Ascending aorta (tissue), 2 donors: Measurements from ENCODE around the gene NUDT3. TPM values are rescaled to one million over a fixed set of nuclear protein-coding genes. Genes with fewer than 3 reads are reported as not detected.
A peak's percentile ranks its signal among the peaks of the same experiment; 100 is the strongest.

Experiments
- DNase-seq, 2 donors: peaks; one replicate each; pipeline ENCODE4 v3.0.0-alpha.2; 2019; ENCODE audit warnings: low spot score in 2 of 2
- H3K27ac ChIP-seq, 2 donors: fragments of 200-600 bp; sonication (generic); one replicate each; pipeline ENCODE4 v1.5.1; 2016 to 2017; ENCODE audit warnings: mild to moderate bottlenecking in 1 of 2
- H3K27me3 ChIP-seq: fragments of 200-600 bp; sonication (generic); one replicate; pipeline ENCODE4 v1.5.1; 2017
- H3K36me3 ChIP-seq, 2 donors: fragments of 200-600 bp; sonication (generic); one replicate each; pipeline ENCODE4 v1.5.1; 2016
- H3K4me1 ChIP-seq, 2 donors: fragments of 200-600 bp; sonication (generic); one replicate each; pipeline ENCODE4 v1.5.1; 2016 to 2017; ENCODE audit warnings: mild to moderate bottlenecking in 1 of 2
- H3K4me3 ChIP-seq, 2 donors: fragments of 200-600 bp; sonication (generic); one replicate each; pipeline ENCODE4 v1.5.1; 2016 to 2017; ENCODE audit warnings: mild to moderate bottlenecking in 1 of 2
- H3K9me3 ChIP-seq, 2 donors: fragments of 200-600 bp; sonication (generic); one replicate each; pipeline ENCODE4 v1.5.1; 2016
- CTCF ChIP-seq, 3 experiments: fragments of 200-600 bp in 2 of 3; fragments of 450-650 bp in 1 of 3; sonication (generic) in 2 of 3; IDR thresholded peaks; one replicate each; pipeline ENCODE4 v1.5.1; 2016 to 2019; ENCODE audit warnings: antibody characterized with exemption in 3 of 3, mild to moderate bottlenecking in 1 of 3, moderate library complexity in 1 of 3
- intact Hi-C: fragments of 100-400 bp; cut with DNase I; formaldehyde crosslinking; loops from one replicate; pipeline ENCODE4 v1.15.1; 2023
- total RNA-seq: library from RNA; depleted of rRNA; stranded (reverse); fragments of >200 nt; gene quantifications from one replicate; pipeline ENCODE4 v1.1.0, GENCODE V29; 2016

Gene NUDT3
- total RNA-seq, 1 donor from 2014 or later = 18.8 TPM

GRCh38 chr6:34318499-34319470 lies 73.7 kb downstream of the NUDT3 start:
- DNase-seq = no peak
- Histone ChIP-seq H3K27me3 (no peaks in the 10 kb centered on the region), H3K36me3 (no peaks in the 10 kb centered on the region), H3K4me1 (peaks cover 0 to 21% of the 10 kb centered on the region in 2 donors), H3K4me3 (no peak overlapping the region), H3K27ac (peak overlapping the region; percentile 62 to 70), H3K9me3 (no peaks in the 10 kb centered on the region)
- TF ChIP-seq CTCF (IDR thresholded peaks at IDR 0.05) = no peak
- intact Hi-C loops = no loop called here

GRCh38 chr6:34317882-34318498 lies 74.5 kb downstream of the NUDT3 start:
- H3K4me1 ChIP-seq = peaks cover 0 to 21% of the 10 kb centered on the region in 2 donors
- intact Hi-C loops = no loop called here
- H3K36me3 ChIP-seq = no peaks in the 10 kb centered on the region
- DNase-seq = no peak
- no peaks in the 10 kb centered on the region for H3K9me3 ChIP-seq
- peak overlapping the region in 1 of 2 donors; percentile 1 for H3K4me3 ChIP-seq
- H3K27ac ChIP-seq = peak overlapping the region; percentile 70 to 75
- TF ChIP-seq CTCF (IDR thresholded peaks at IDR 0.05) = no peak
- H3K27me3 ChIP-seq = no peaks in the 10 kb centered on the region

- intact Hi-C loops = no loop called here
- DNase-seq = no peak
- no peak overlapping the region for H3K4me3 ChIP-seq
- peak overlapping the region; percentile 70 to 75 for H3K27ac ChIP-seq
- no peaks in the 10 kb centered on the region for H3K27me3 ChIP-seq
- no peaks in the 10 kb centered on the region for H3K9me3 ChIP-seq
- no peak for TF ChIP-seq CTCF (IDR thresholded peaks at IDR 0.05)
- H3K36me3 ChIP-seq = no peaks in the 10 kb centered on the region
- peaks cover 0 to 21% of the 10 kb centered on the region in 2 donors for H3K4me1 ChIP-seq
Observed at GRCh38 chr6:34317172-34317477, 75.3 kb downstream of the NUDT3 start.

- Histone ChIP-seq H3K4me3 (no peak overlapping the region), H3K27me3 (no peaks in the 10 kb centered on the region), H3K9me3 (no peaks in the 10 kb centered on the region), H3K36me3 (no peaks in the 10 kb centered on the region), H3K4me1 (peaks cover 0 to 21% of the 10 kb centered on the region in 2 donors), H3K27ac (peak overlapping the region; percentile 70 to 75)
- TF ChIP-seq CTCF (IDR thresholded peaks at IDR 0.05) = no peak
- DNase-seq = no peak
- intact Hi-C loops = no loop called here
Observed at GRCh38 chr6:34316431-34317171, 75.9 kb downstream of the NUDT3 start.

GRCh38 chr6:34315780-34316179 lies 76.7 kb downstream of the NUDT3 start:
- Histone ChIP-seq H3K27me3 (no peaks in the 10 kb centered on the region), H3K4me3 (no peak overlapping the region), H3K36me3 (no peaks in the 10 kb centered on the region), H3K27ac (peak overlapping the region; percentile 70 to 75), H3K4me1 (peaks cover 0 to 21% of the 10 kb centered on the region in 2 donors), H3K9me3 (no peaks in the 10 kb centered on the region)
- no peak for TF ChIP-seq CTCF (IDR thresholded peaks at IDR 0.05)
- no peak for DNase-seq
- intact Hi-C loops = no loop called here
